ENCODE results near the gene KCNMB3. TPM values are rescaled to one million over a fixed set of nuclear protein-coding genes. Genes with fewer than 3 reads are reported as not detected.
A peak's percentile ranks its signal among the peaks of the same experiment; 100 is the strongest.
"Not testable (repeated sequence)": the region's sequence is repeated elsewhere in the genome, so short reads cannot be mapped to it uniquely, and the experiment has no call there.

Gene KCNMB3
- total and polyA plus RNA-seq, 2 experiments from 2014 or later, result 2.6 to 3.5 TPM

DNA sequence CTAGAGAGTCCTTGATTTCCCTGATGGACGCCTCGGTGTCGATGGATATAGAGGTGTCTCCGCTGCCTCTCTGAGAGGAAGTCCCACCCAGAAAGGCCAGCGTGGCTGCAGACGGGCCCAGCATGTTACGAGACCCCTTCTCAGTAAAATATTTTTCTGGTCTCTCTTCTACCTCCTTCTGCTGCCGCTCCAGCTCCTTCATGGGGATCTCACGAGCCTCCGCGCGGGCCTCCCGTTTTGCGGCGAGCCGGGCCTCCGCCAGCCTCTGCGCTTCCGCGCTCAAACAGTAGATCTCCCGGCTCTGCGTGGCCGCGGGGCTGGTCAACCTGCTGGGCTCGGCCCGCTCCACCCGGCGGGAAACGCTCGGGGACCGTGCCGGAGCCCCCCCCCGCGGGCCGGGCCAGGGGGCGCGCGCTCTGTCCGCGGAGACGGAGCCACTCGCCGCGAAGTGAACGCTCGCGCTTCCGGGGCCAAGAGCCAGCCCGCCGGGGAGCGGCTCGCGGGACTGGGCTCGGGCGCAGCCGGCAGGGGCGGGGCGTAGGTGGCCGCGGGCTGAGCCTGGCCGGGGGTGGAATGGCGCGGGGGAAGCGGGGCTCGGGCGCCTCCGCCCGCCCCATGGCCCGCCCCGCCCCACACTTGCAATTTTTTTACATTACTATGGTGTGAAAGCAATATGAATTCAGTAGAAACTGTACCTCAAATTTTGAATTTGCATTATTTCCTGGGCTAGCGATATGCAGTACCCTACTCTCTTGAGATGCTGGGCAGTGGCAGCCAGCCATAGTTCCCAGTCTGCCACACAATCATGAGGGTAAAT is 10.2 kb upstream of the KCNMB3 start:
- 18% methylated on average over 47 of the region's 71 CpGs for WGBS (ENCODE audit: low lambda C conversion rate, missing lambda C conversion rate)
- DNase-seq (ENCODE audit: low spot score), result peak; percentile 88
- peak overlapping the region; percentile 82 for H3K4me2 ChIP-seq
- H3K9me2 ChIP-seq (replicated peaks; ENCODE audit: insufficient read depth), result no peaks in the 10 kb centered on the region
- H3K9me3 ChIP-seq (ENCODE audit: low read depth), result no peaks in the 10 kb centered on the region
- peak overlapping the region; percentile 96 for H2AFZ ChIP-seq
- H3K36me3 ChIP-seq (replicated peaks; ENCODE audit: insufficient read depth, low read depth), result no peaks in the 10 kb centered on the region
- no peaks in the 10 kb centered on the region for H4K20me1 ChIP-seq (ENCODE audit: insufficient read depth, poor library complexity, severe bottlenecking)
- H3K27ac ChIP-seq, result peak overlapping the region; percentile 35
- no peaks in the 10 kb centered on the region for H3K79me2 ChIP-seq
- peak overlapping the region; percentile 84 for H3K4me3 ChIP-seq
- H3K27me3 ChIP-seq, result no peaks in the 10 kb centered on the region
- no peak for TF ChIP-seq EZH2phosphoT487 (IDR thresholded peaks at IDR 0.05; ENCODE audit: low read depth, severe bottlenecking, unreplicated experiment)
- TF ChIP-seq EZH2 (IDR thresholded peaks at IDR 0.05; ENCODE audit: borderline replicate concordance), result no peak
- TF ChIP-seq, protein P1, sequence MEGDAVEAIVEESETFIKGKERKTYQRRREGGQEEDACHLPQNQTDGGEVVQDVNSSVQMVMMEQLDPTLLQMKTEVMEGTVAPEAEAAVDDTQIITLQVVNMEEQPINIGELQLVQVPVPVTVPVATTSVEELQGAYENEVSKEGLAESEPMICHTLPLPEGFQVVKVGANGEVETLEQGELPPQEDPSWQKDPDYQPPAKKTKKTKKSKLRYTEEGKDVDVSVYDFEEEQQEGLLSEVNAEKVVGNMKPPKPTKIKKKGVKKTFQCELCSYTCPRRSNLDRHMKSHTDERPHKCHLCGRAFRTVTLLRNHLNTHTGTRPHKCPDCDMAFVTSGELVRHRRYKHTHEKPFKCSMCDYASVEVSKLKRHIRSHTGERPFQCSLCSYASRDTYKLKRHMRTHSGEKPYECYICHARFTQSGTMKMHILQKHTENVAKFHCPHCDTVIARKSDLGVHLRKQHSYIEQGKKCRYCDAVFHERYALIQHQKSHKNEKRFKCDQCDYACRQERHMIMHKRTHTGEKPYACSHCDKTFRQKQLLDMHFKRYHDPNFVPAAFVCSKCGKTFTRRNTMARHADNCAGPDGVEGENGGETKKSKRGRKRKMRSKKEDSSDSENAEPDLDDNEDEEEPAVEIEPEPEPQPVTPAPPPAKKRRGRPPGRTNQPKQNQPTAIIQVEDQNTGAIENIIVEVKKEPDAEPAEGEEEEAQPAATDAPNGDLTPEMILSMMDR (IDR thresholded peaks at IDR 0.05; ENCODE audit: poor library complexity), result no peak
- no peaks in the 10 kb centered on the region for H3K4me1 ChIP-seq (ENCODE audit: insufficient read depth)

DNA sequence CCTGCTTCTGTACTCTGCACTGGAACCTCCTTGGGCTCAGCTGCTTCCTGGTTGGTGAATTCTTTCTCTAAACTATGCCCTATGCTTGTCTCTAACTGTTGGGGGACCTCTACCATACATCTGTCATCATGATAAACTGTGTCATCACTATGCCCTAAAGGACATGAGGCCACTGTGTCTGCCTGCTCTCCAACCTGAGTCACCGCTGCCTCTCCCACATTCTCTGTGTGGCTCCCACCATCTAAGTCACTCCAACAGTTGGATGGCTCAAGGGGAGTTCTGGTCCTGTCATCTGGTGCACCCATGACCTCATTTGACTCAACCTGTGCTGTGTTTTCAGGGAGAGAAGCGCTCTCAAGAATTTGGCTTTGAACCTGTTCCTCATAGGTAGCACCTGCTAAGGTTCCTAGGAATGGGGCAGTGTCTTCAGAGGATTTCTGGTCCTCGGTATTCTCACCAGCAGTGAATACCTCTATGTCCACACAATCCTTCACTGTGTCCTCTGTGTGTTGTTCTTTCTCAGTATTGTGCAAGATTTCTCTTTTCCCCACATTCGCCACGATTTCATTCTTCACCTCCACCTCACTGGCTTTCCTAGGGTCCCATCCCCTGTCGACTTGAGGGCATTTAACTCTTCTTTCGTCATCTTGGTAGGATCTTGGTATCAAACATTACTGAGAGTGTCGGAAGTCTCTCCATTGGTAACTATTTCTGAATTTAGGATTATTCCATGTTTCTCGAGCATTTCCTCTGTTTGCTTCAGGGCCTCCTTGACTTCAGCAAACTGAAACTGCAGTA is 9.2 kb upstream of the KCNMB3 start:
- not testable (repeated sequence) for H3K27ac ChIP-seq; H3K27me3 ChIP-seq; H3K9me2 ChIP-seq (replicated peaks; ENCODE audit: insufficient read depth); H4K20me1 ChIP-seq (ENCODE audit: insufficient read depth, poor library complexity, severe bottlenecking); H3K9me3 ChIP-seq (ENCODE audit: low read depth); H3K4me3 ChIP-seq; H3K79me2 ChIP-seq; H3K4me1 ChIP-seq (ENCODE audit: insufficient read depth); H3K36me3 ChIP-seq (replicated peaks; ENCODE audit: insufficient read depth, low read depth); DNase-seq (ENCODE audit: low spot score)
- WGBS (ENCODE audit: low lambda C conversion rate, missing lambda C conversion rate), result over 99% methylated on average over 9 of the region's 9 CpGs
- Histone ChIP-seq H2AFZ (peak overlapping the region; percentile 96), H3K4me2 (peak overlapping the region; percentile 82)

DNA sequence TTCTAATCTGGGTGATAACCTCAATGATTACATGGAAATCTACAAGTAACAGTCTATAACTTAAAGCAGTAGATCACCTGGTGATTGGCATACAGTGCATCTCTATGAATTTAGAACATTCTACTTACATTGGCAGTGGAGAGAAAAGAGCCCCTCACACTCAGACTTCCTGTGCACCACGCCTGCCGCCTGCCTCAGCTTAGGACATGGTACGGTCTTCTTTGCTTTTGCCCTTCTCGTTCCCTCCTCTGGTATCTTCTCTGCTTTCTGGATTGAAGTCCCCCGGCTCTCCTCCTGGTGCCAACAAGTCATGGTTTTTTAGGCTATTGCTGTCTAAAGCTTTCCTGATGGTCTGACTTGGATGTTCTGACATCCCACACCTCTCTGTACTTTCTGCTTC is 7.9 kb upstream of the KCNMB3 start:
- Histone ChIP-seq H3K27me3 (no peaks in the 10 kb centered on the region), H2AFZ (no peak overlapping the region), H3K4me2 (no peak overlapping the region), H3K9me3 (ENCODE audit: low read depth) (no peaks in the 10 kb centered on the region), H3K27ac (no peak overlapping the region), H4K20me1 (ENCODE audit: insufficient read depth, poor library complexity, severe bottlenecking) (no peaks in the 10 kb centered on the region), H3K9me2 (replicated peaks; ENCODE audit: insufficient read depth) (no peaks in the 10 kb centered on the region), H3K4me3 (no peak overlapping the region), H3K4me1 (ENCODE audit: insufficient read depth) (no peaks in the 10 kb centered on the region), H3K36me3 (replicated peaks; ENCODE audit: insufficient read depth, low read depth) (no peaks in the 10 kb centered on the region), H3K79me2 (no peaks in the 10 kb centered on the region)
- TF ChIP-seq EZH2 (IDR thresholded peaks at IDR 0.05; ENCODE audit: borderline replicate concordance) (no peak), EZH2phosphoT487 (IDR thresholded peaks at IDR 0.05; ENCODE audit: low read depth, severe bottlenecking, unreplicated experiment) (no peak)
- TF ChIP-seq, protein P1 (IDR thresholded peaks at IDR 0.05; ENCODE audit: poor library complexity), result no peak
- WGBS (ENCODE audit: low lambda C conversion rate, missing lambda C conversion rate), result 100% methylated on average over 5 of the region's 5 CpGs
- DNase-seq (ENCODE audit: low spot score), result no peak

DNA sequence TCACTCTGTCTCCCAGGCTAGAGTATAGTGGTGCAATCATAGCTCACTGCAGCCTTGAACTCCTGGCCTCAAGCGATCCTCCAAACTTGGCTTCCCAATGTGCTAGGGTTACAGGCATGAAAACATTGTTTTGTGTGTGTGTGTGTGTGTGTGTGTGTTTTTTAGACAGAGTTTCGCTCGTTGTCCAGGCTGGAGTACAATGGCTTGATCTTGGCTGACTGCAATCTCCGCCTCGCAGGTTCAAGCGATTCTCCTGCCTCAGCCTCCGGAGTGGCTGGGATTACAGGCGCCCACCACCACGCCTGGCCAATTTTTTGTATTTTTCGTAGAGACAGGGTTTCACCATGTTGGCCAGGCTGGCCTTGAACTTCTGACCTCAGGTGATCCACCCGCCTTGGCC is 6.8 kb upstream of the KCNMB3 start:
- H4K20me1 ChIP-seq (ENCODE audit: insufficient read depth, poor library complexity, severe bottlenecking); H3K4me2 ChIP-seq; H3K27me3 ChIP-seq; DNase-seq (ENCODE audit: low spot score); H2AFZ ChIP-seq; H3K27ac ChIP-seq; H3K36me3 ChIP-seq (replicated peaks; ENCODE audit: insufficient read depth, low read depth); H3K9me3 ChIP-seq (ENCODE audit: low read depth); H3K9me2 ChIP-seq (replicated peaks; ENCODE audit: insufficient read depth); H3K4me3 ChIP-seq; H3K4me1 ChIP-seq (ENCODE audit: insufficient read depth); H3K79me2 ChIP-seq: not testable (repeated sequence)
- WGBS (ENCODE audit: low lambda C conversion rate, missing lambda C conversion rate), result over 99% methylated on average over 11 of the region's 11 CpGs

Data from hepatocyte (in vitro differentiated cells).